GM18526 (cell line): Measurements from ENCODE around the gene ZEB1.

ENCODE experiments used
- POLR2A ChIP-seq: IDR thresholded peaks from 3 replicates; pipeline ENCODE4 v1.6.1; 2011; ENCODE audit not compliant: insufficient read length; ENCODE audit errors: extremely low read depth

ZEB1 gene

DNA sequence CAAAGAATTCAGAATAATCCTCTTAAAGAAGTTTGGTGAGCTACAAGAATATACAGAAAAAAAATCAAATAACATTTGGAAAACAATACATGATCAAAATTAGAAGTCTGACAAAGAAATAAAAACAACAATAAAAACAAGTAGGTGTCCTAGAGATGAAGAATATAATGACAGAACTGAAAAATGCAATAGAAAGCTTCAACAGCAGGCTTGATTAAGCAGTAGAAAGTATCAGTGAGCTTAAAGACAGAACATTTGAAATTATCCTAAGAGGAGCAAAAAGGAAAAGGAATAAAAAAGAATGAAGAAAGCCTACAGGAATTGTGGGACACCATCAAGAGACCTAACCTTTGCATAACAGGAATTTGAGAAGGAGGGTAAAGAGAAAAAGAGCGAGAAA is 238.8 kb downstream of the ZEB1 start:
- TF ChIP-seq POLR2A: no peak

GRCh38 chr10:31574577-31574976 is 255.6 kb downstream of the ZEB1 start:
- TF ChIP-seq POLR2A: no peak

DNA sequence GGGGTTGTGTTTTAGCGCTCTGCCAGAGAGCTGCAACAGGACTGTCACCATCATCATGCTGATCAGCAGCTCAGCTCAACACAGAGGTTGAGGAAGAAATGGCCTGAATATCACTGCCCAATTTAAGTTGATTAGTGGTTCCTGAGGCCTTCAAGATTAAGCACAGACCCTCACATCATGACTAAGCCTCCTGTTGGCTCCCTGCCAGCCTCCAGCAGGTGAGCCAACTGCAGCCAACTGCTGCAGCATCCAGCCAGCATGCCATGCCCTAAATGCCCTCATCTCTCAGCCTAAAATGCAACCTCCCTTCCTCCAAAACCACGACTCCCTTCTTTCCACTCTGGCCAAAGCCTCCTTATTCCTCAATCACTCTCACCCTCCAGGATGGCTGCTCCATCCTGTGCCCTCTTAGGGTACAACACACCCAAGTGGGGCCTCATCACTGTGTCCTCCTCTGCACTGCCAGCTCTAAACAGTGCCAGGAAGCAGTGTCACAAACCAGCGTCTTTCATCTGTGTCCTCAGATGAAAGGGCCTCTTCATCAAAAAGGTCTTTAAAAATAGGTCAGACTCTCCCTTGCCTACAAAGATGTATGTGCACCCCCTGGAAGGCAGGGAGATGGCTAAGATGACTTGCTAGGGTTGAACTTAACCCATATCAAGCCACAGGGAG is 259.3 kb downstream of the ZEB1 start:
- TF ChIP-seq POLR2A: no peak

GRCh38 chr10:31578951-31579350 is 259.9 kb downstream of the ZEB1 start:
- no peak for TF ChIP-seq POLR2A
